OCI-LY3 (cell line): ENCODE data around the gene SVEP1.

Source experiments
- EZH2phosphoT487 ChIP-seq: fragments of 200-600 bp; shearing (Covaris generic); IDR thresholded peaks from 2 replicates; pipeline ENCODE4 v1.6.1; 2018; ENCODE audit warnings: antibody characterized with exemption, mixed run types, low read depth
- TF ChIP-seq, protein P1 (sequence below): fragments of 200-600, 300-600 bp; sonication (generic); IDR thresholded peaks from 2 replicates; pipeline ENCODE4 v1.5.1; 2014; ENCODE audit warnings: antibody characterized with exemption, low read length, low read depth

DNA sequence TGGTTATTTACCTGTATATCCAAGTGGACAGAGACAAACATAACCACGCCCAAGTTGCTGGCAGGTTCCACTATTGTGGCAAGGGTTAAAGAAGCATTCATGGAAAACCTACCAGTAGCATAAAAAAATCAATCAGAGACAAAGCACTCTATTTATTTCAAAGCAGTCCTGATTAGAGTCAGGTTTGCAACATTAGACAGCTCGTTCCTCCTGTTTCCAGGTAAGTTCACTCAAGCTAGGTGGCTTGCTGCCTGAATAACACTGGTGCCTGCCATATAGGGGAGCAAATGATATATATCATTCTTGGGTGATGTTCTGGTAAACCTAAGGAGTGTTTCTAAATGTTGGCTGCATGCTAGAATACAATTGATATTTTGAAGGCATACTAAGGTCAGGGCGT is 122.3 kb downstream of the SVEP1 start:
- TF ChIP-seq, protein P1, sequence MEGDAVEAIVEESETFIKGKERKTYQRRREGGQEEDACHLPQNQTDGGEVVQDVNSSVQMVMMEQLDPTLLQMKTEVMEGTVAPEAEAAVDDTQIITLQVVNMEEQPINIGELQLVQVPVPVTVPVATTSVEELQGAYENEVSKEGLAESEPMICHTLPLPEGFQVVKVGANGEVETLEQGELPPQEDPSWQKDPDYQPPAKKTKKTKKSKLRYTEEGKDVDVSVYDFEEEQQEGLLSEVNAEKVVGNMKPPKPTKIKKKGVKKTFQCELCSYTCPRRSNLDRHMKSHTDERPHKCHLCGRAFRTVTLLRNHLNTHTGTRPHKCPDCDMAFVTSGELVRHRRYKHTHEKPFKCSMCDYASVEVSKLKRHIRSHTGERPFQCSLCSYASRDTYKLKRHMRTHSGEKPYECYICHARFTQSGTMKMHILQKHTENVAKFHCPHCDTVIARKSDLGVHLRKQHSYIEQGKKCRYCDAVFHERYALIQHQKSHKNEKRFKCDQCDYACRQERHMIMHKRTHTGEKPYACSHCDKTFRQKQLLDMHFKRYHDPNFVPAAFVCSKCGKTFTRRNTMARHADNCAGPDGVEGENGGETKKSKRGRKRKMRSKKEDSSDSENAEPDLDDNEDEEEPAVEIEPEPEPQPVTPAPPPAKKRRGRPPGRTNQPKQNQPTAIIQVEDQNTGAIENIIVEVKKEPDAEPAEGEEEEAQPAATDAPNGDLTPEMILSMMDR = no peak
- no peak for TF ChIP-seq EZH2phosphoT487
